NCI-H2196 (cell line): ENCODE data around the gene NFXL1.
"Not testable (repeated sequence)": the region's sequence is repeated elsewhere in the genome, so short reads cannot be mapped to it uniquely, and the experiment has no call there.

Experiments used
- DNase-seq: peaks from one replicate; lab custom pipeline; 2025; ENCODE audit not compliant: unreplicated experiment; lab: John Stamatoyannopoulos, UW

NFXL1 gene

DNA sequence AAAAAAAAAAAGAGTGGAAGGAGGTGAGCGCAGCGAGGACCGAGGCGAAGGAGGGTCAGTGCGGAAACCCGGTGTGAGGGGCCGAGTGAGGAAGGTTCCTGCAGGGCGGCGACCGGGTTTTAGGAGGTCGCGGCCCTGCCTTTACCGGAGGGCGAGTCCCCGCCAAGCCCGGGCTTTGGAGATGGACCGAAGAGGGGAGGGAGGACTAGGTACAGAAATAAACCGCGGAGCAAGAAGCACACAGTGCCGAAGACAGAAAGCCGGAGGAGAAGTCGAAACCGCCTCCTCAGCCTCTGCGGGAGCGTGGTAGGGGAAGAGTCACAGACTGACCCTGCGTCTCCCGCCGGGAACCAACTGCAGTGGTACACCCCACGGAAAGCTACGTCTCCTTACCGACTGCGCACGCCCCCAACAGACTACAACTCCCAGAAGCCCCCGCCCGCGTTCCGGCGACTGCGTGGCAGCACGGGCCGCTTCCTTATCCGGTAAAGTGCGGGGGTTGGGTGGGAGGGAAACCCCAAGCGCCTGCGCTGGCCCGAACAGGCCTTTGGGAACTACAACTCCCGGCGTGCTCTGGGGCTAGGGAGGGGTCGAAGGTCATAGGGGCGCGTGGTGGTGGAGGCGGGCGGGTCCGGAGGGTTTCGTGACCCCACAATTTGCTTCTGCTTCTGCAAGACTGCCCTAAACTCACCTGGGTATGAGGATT, at the start of gene NFXL1:
Gene NFXL1 (minus strand): TSS at position 364 of the 706 bp plus-strand sequence. CDS start 380 bp downstream, outside the sequence.
- peak; percentile 95 for DNase-seq

DNA sequence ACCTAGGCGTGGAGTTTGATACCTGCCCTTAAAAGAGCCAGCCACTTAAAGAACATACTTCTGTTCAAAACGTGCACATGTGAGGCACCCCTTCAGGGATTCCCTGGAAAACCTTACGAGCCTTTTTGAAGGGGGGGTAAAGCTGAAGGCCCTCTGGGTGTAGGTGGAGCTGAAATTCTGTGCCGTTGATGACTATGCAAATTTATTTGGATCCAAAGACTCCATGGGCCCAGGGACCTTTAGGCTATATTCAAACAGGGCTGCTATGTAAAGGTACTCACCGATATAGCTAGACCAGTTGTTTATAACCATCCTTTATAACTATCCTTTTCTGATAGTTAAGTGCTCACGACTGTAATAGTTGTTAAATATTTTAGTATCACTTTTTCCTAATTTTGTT, 40.3 kb upstream of the NFXL1 start:
- DNase-seq, result no peak

DNA sequence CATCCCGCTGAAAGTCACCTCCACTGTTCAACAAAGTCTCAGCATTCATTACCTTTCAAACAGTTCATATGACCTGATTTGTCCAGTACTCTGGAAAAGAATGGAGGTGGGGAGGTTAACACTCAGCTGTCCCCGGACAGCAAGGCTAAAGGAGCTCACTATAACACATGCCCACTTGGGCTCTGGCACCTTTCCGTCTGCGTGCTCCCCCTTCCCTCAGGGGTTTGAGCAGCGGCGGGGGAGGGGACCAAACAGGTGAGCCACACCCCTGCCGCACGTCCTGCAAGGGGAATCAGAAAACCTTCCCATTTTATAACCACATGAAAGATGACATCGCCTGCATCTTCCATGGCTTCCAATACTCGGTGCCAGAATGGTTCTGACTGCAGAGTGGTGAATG, 39.9 kb upstream of the NFXL1 start:
- no peak for DNase-seq

DNA sequence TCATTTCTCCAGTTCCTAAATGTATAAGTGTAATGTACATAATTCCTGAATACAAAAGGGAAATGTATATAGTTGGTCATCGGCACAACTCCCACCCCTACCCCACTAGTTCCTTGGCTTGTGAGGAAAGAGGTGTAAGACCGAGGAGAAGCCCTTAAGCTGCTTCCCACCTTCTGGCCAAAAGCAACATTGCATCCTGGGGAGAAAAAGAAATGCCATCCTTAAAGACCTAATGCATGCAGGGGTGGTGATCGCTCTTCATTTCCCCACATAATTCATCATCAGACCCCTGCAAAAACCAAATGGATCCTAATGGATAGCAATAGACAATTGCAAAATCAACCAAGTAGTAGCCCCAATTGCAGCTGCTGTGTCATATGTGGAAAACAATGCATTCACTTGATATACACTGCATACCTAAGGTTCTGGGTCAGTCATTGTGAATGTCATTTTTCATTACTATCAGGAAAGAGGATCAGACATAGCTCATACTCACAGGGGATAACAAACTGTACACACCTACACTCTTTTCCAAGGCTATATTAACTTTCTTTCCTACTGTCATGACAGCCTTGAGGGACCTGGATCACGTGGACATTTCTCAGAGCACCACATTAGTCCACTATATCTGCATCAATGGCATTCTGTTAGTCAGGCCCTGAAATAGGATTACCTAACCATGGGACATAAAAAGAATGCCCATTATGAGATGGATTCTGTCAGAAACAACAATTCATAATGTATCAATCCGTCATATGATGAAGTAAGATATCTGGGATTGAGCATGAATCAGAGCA, 31.7 kb upstream of the NFXL1 start:
- DNase-seq, result no peak

DNA sequence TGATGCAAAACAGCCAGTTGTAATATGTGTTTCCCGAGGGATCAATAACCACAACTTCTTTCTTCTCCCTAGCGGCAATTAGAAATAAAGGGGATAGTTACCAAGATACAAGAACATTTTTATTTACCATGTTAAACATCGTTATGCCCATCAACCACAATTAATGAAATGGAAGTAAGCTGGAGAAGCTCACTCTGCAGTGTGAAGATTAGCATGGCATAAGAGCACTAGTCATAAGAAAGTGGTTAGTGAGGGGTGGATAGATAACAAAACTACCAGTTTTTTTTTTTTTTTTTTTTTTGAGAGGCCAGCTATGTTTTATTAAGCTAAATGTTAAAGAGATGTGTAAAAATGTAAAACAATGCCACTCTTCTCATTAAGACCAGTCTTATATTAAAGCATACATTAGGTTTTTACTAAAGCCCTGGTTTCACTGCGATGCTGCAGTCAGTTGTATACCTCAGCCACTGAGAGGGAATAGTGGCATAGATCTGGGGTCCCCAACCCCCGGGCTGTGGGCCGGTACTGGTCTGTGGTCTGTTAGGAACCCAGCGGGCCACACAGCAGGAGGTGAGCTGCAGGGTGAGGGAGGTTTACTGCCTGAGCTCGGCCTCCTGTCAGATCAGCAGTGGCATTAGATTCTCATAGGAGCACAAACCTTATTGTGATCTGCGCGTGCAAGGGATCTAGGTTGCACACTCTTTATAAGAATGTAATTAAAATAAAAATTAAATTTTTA, 27.9 kb upstream of the NFXL1 start:
- no peak for DNase-seq

DNA sequence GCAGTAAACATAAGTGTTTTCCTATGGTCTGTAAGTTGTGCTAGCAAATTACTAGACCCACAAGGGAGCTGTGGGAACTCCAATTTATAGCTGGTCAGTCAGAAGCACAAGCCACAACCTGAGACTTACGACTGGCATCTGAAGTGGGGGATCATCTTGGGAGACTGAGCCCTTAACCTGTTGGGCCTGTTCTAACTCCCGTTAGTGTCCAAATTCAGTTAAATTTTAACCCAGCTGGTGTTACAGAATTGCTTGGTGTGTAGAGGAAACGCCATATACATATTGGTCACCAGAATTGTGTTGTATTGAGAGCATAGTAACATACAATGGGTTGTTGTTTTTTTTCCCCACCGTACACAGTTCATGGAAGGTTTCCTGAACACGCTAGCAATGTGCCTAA, 25.1 kb upstream of the NFXL1 start:
- DNase-seq, result no peak

DNA sequence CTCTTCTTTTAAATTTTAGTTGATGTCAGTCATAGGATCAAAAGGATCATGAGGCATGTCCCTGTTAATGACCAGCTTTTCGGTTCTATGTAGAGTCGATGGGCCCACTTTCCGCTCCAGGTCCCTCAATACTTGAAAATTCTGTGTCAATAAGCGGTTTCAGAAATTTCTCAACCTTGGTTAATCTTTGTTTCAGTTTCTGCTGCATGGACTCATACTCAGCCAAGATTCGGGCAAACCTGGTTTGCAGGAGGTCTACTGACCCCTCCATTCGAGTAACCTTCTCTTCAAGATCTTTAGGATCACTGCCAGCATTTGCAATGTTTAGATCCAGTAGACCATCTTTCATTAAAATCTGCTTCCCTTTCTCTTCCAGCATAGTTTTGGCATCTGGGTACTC, 22.0 kb upstream of the NFXL1 start:
- DNase-seq, result no peak

DNA sequence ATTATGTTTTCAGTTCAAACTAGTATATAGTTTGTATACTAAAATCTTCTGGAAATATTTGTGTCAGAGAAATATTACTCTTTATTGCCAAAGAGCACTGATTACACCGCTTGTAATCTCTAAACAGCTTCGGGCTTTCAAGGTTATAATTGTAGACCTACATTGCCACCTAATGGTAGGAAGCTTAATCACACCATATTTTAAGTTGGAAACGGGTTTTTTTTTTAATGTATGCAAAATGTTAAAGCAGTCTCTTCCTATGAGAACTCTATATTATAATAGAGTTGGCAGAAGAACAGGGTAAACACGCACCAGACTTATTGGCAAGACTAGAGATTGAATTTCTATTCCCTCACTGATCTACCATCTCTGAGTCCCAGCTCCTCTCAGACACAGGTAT, 19.5 kb upstream of the NFXL1 start:
- peak; percentile 42 for DNase-seq

DNA sequence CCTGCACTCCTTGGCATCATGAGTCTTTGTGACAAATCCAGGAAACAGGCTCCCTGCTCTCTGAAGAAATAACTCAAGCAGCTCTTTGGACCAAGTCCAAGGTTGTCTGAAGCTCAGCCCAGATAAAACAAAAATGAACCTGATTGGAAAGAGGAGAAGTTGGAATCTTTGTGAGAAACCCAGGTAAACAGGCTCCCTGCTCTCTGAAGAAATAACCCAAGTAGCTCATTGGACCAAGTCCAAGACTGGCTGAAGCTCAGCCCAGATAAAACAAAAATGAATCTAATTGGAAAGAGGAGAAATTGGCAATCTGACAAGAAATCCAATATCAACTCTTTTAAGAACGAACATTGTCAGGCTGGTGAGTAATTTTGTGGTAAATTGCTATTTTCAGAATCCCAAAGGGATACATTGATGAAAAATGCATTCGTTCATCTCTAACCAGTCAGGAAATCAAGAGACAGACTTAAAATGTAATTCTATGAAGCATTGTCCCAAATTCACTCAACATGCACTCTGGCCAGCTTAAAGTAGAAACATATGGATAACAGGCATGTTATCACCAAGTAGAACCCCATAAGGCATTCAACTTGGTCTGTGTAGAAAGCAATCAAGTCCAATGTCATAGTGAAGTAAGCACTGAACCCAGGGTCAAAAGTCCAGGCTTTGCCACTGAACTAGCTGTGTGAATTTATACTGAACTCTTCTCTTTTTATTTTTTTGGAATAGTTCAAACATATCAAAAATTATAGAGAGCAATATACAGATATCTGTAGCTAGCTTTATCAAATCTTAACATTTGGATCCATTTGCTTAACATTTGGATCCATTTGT, 16.8 kb upstream of the NFXL1 start:
- peak; percentile 50 for DNase-seq

DNA sequence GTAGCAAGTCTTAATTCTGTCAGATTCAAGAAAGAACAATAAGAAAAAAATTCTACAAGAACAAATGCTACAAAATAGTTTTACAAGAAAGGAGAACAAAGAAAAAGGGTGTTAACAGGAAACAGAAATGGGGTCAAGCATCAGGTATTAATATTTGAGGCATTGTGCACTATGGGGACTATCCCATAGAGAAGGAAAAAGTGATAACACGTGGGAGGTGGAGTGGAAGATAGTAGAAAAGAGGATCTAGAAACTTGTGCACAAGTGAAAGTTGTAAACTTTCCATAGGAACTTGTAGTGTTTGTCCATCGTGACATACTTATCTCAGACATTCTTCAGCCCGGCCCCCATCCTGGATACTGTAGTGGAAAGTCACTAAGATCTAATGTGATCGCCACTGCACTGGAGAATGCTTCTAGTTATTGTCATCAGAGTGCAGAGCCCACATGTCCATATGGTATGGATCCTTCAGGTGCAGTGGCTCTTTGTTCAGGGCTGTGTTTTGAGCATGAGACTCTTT, 15.4 kb upstream of the NFXL1 start:
- DNase-seq, result no peak

DNA sequence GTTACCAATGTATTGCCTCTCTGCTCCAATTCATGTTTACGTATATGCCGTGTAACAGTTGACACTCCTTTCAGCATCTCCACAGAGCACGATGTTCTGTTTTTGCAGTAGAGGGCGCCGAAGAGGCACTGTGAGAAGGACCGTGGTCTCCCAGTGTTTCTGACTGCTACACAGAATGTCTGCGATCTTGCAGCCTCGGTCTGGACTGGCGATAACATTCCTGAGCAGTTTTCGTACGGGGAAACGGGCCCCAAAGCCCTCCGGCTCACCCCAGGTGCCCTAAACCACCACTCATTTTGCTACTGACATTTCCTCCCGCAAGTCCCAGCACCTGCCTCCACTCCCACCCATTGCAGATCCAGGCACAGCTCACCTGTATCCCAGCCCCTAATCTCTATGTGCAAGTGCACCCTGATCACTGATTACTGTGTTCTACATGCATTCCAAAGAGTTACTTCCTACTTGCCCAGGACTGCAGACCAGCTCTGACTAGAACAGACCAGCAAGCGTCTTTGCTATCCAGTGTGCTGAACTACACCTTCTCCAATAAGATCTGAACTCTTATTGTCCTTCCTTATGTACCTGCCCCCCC, 12.4 kb upstream of the NFXL1 start:
- DNase-seq, result peak; percentile 29

DNA sequence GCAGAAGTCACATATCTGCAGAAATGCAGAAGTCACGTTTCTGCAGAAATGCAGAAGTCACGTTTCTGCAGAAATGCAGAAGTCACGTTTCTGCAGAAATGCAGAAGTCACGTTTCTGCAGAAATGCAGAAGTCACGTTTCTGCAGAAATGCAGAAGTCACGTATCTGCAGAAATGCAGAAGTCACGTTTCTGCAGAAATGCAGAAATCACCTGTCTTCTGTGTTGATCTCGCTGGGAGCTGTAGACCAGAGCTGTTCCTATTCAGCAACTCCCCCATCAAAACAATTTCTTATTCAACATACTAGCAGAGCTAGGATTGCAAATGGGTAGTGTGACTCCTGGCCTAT, 8.9 kb upstream of the NFXL1 start:
- not testable (repeated sequence) for DNase-seq

DNA sequence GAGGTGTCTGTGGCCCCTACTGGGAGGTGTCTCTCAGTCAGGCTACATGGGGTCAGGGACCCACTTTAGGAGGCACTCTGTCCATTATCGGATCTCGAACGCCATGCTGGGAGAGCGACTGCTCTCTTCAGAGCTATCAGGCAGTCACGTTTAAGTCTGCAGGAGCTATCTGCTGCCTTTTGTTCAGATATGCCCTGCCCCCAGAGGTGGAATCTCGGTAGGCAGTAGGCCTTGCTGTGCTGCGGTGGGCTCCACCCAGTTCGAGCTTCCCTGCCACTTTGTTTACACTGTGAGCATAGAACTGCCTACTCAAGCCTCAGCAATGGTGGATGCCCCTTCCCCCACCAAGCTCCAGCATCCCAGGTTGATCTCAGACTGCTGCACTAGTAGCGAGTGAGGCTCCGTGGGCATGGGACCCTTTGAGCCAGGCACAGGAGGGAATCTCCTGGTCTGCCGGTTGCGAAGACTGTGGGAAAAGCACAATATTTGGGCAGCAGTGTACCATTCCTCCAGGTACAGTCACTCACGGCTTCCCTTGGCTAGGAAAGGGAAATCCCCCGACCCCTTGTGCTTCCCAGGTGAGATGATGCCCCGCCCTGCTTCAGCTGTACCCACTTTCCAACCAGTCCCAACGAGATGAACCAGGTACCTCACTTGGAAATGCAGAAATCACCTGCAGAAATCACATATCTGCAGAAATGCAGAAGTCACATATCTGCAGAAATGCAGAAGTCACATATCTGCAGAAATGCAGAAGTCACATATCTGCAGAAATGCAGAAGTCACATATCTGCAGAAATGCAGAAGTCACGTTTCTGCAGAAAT, 8.3 kb upstream of the NFXL1 start:
- DNase-seq, result not testable (repeated sequence)

DNA sequence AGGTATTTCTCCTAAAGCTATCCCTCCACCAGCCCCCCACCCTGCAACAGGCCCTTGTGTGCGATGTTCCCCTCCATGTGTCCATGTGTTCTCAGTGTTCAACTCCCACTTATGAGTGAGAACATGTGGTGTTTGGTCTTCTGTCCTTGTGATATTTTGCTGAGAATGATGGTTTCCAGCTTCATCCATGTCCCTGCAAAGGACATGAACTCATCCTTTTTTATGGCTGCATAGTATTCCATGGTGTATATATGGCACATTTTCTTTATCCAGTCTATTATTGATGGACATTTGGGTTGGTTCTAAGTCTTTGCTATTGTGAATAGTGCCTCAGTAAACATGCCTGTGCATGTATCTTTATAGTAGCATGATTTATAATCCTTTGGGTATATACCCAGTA, 2.8 kb upstream of the NFXL1 start:
- not testable (repeated sequence) for DNase-seq

DNA sequence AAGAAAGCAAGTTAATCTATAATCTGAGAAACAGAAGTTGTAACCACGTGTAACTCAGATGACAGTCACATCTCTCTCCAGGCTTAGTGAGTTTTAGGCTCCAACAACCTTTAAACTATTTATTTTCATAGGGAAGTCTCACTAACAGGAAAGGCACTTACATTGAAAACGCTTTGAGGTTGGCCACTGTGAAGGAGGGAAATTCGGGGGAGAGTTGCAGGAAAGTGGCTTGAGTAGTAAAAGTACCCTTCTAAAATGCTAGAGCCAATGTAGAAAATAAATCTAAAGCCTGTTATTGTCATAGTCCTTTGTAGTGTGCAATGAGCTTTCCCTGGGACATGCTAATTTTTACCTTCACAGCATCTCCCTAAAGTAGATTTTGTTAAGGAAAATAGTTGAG, 995 bp upstream of the NFXL1 start:
- no peak for DNase-seq

DNA sequence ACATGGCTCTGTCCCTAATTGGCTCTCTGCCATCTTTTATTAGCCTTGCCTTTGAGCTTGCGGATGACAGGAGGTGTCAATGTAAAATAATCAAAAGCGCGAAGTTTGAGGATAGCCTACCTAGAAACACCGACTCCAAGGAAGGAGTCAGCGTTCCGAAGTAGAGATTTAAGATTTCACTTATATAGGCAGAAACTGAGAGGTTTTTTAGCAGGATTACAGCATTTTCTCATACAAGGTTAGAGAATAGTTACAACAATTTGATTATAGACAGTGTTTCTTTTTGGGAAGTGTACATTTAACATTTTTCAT, 499 bp upstream of the NFXL1 start:
- DNase-seq, result no peak

DNA sequence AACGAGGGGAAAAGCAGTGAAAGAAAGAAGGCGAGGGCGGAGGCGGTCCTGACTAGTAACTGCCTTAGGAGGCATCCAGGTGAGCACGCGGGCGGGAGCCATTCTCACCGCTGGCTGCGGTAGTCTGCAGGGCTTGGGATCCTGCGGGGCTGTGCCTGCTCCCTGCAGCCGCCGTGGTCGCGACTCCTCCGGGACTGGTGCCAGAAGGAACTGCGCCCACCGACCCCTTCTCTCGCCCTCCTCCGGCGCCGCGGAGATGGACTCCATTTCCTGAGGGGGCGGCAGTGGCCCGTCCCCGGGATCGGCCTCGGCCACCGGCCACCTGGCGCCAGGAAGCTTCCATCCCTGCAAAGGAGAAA, 543 bp downstream of the NFXL1 start:
- peak; percentile 18 for DNase-seq

DNA sequence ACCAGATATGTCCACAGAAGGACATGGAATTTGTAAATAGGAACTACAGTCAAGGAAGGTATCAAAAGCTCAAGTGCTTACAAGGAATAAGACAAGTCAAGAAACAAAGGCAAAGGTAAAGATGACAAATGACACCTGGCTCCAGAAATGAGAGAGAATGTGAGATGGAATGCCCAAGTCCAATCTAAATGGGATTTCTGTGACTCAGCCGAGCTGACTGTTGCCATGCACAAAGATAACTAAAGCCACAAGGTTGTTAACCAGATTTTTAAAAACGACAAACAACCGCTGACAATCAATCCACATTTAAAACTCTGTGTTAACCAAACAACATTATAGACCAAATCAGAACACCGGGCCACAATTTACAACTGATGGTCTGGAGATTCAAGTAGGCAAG, 1.1 kb downstream of the NFXL1 start:
- DNase-seq, result no peak

DNA sequence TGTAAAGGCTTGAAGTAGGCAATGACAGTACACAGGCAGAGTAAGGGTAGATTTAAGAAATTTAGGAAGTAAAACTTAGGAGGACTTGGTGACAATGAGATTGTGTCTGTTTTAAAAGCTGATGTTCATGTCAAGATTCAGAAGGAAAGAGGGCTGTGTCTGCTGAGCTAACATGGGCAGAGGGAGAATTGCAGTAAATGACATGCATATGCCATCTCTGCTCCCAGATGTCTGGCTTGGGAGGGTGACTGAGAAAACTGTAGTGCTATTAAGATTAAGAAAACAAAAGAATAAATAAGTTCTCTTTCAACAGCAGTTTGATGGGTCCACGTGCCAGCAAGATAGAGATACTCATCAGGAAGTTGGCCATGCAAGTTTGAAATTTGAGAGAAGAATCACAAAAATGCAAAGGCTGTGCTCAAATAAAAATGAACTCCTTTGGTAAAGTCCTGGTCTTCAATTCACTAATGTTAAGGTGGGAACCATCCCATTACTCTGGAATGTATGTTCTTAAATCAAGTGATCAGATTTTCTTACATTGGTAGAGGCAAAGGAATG, 7.2 kb downstream of the NFXL1 start:
- DNase-seq, result no peak

DNA sequence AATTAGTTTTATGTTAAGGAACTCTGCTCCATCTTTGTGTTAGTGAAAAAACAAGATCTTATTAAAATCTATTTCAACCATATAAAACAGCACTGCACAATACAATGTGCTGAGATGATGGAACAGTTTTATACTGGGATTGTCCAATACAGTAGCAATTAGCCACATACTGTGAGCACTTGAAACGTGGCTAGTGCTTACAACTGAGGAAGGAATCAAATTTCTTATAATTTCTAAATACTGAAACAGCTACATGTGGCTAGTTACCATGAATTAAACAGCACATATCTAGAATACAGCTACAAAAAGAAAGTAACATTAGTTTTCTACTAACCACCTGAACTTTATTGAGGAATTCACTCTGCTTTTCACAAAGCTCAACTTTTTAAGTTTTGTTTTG, 14.7 kb downstream of the NFXL1 start:
- DNase-seq, result no peak
